ENCODE results near the gene SRCAP.

Gene SRCAP

DNA sequence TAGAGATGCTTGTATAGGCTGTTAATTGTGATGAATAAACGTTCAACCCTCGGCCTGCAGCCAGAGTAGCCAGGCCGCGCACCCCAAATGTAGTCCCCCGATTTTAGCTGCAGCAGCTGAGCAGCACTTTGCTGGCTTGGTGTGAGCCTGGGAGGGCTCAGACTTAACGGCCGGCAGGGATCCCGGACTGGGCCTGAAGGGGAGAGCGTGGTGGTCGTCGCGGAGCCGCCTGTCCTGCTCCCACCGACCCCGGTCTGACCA is 76.1 kb downstream of the SRCAP start:
- no peaks in the 10 kb centered on the region for H3K27me3 ChIP-seq (ENCODE audit: control insufficient read depth, insufficient read depth, low read length)
- WGBS (ENCODE audit: insufficient coverage, insufficient read length) = no CpG with 5 or more reads among the region's 15 CpGs
- no peaks in the 10 kb centered on the region for H3K9me3 ChIP-seq (ENCODE audit: control insufficient read depth, insufficient read depth, low read length)
- H3K4me3 ChIP-seq (ENCODE audit: low read length) = peak overlapping the region; percentile 56; the same call in 1 of the 2 replicates
- H3K4me1 ChIP-seq (ENCODE audit: control insufficient read depth, insufficient read depth, low read length) = no peaks in the 10 kb centered on the region; the same call in 1 of the 2 replicates
- no peak overlapping the region for H3K27ac ChIP-seq (ENCODE audit: low read length)
- peaks cover 19% of the 10 kb centered on the region for H3K36me3 ChIP-seq (ENCODE audit: control insufficient read depth, insufficient read depth, low read length)
- DNase-seq (ENCODE audit: low read depth, low spot score) = no peak

DNA sequence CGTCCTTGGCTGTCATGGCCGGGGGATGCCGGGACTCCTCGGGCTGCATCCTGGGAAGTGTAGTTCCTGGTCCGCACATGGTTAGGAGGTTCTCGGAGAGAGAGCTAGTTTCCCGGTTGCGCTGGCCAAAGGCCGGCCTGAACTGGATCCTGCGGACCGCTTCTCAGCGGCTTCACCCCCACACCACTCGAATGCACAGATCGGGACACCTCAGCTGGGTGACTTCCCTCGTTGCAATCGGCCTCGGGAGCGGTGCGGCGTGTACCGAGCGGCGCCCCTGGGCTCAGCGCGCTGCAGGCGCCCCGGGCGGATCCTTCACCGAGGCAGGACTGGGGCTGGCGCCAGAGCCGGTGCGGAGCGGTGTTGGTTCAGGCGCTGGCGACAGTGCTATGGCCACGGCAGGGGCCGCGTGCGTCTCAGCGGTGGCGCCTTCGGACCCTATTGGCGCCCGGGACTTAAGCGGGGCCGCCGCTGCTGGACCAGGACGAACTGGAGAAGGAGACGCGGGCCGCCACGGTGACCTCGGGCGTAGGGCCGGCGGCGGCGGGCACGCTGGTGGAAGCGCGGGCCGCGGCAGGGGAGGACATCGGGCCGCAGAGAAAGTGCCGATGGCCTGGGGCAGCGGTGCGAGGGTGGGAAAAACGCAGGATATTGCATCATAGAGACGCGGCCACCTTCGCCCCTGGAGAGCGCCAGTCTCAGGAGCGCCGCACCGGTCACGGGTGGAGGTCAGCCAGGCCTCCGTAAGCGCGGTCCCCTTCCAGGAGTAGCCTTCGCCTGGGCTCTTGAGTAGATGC is 76.6 kb downstream of the SRCAP start:
- H3K4me3 ChIP-seq (ENCODE audit: low read length) = peak overlapping the region; percentile 56
- peaks cover 19% of the 10 kb centered on the region for H3K36me3 ChIP-seq (ENCODE audit: control insufficient read depth, insufficient read depth, low read length)
- WGBS (ENCODE audit: insufficient coverage, insufficient read length) = no CpG with 5 or more reads among the region's 81 CpGs
- no peaks in the 10 kb centered on the region; the same call in 1 of the 2 replicates for H3K4me1 ChIP-seq (ENCODE audit: control insufficient read depth, insufficient read depth, low read length)
- H3K27ac ChIP-seq (ENCODE audit: low read length) = no peak overlapping the region
- H3K9me3 ChIP-seq (ENCODE audit: control insufficient read depth, insufficient read depth, low read length) = no peaks in the 10 kb centered on the region
- no peaks in the 10 kb centered on the region for H3K27me3 ChIP-seq (ENCODE audit: control insufficient read depth, insufficient read depth, low read length)
- DNase-seq (ENCODE audit: low read depth, low spot score) = no peak

DNA sequence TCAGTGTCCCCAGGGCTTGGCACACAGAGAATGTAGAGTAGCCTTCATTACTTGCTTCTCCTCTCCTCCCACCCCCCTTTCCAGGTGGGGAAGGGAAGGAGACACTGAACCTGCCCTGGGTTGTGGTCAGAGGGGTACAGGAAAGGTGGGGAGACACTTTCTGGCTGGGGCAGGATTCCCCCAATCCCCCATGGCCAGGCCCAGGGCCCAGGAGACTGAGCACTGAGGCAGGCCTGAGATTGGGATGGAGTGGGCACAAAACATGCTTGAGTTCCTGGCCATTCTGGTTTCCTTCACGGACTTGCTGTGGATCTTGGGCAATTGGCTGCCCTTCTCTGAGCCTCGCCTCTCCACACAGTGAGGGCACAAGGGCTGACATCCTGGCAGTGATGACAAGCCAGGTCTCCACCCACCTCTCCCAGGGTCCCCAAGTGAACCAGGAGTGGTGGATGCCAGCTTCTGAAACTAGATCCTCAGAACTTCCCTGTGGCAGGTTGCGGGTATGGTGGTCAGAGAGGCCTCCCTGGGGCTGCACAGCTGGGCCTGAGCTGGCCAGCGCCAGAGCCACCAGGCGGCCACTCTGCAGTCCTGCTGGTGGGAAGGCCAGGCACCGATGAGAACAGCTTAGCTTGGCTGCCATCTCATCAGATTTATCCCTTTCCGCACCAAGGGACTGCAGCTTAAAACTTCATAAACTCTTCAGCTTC is 78.8 kb downstream of the SRCAP start:
- Histone ChIP-seq H3K4me1 (ENCODE audit: control insufficient read depth, insufficient read depth, low read length) (no peaks in the 10 kb centered on the region; the same call in 1 of the 2 replicates), H3K36me3 (ENCODE audit: control insufficient read depth, insufficient read depth, low read length) (peaks cover 16% of the 10 kb centered on the region), H3K9me3 (ENCODE audit: control insufficient read depth, insufficient read depth, low read length) (no peaks in the 10 kb centered on the region), H3K27me3 (ENCODE audit: control insufficient read depth, insufficient read depth, low read length) (no peaks in the 10 kb centered on the region), H3K4me3 (ENCODE audit: low read length) (no peak overlapping the region), H3K27ac (ENCODE audit: low read length) (no peak overlapping the region)
- no CpG with 5 or more reads among the region's 7 CpGs for WGBS (ENCODE audit: insufficient coverage, insufficient read length)
- no peak for DNase-seq (ENCODE audit: low read depth, low spot score)

DNA sequence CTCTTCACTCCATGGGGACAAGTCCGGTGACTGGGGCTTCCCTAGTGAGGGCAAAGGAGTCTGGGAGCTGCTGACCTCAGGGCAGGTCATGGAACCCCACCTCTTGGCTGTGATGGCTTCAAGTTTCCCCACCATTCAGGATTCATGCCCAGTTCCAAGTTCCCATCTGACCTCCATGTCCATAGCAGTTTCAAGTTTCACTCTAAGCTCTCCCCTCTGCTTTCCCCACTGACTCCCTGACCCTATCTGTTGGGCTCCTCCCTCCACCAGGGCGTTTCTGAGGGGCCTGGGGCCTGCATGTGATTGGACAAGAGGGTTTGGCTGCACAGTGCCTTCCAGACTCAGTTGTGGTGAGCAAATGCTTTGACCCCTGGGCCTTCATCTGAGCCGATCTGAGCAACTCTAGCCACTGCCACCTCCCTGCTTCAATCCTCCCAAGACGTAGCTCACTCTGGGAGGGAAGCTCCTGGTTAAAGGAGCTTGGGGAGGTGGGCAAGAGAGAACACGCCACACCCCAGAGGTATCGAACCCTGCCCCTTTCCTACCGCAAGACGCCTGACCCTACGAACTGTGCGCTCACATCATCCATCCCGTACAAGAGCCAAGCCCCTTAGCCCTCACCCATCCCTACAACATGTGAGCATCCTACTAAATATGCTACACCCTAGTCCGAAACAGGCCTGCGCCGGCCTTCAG is 79.7 kb downstream of the SRCAP start:
- DNase-seq (ENCODE audit: low read depth, low spot score) = no peak
- H3K4me3 ChIP-seq (ENCODE audit: low read length) = no peak overlapping the region
- H3K27me3 ChIP-seq (ENCODE audit: control insufficient read depth, insufficient read depth, low read length) = no peaks in the 10 kb centered on the region
- peaks cover 19% of the 10 kb centered on the region for H3K36me3 ChIP-seq (ENCODE audit: control insufficient read depth, insufficient read depth, low read length)
- H3K9me3 ChIP-seq (ENCODE audit: control insufficient read depth, insufficient read depth, low read length) = no peaks in the 10 kb centered on the region
- no peak overlapping the region for H3K27ac ChIP-seq (ENCODE audit: low read length)
- H3K4me1 ChIP-seq (ENCODE audit: control insufficient read depth, insufficient read depth, low read length) = no peaks in the 10 kb centered on the region; the same call in 1 of the 2 replicates
- WGBS (ENCODE audit: insufficient coverage, insufficient read length) = no CpG with 5 or more reads among the region's 14 CpGs

DNA sequence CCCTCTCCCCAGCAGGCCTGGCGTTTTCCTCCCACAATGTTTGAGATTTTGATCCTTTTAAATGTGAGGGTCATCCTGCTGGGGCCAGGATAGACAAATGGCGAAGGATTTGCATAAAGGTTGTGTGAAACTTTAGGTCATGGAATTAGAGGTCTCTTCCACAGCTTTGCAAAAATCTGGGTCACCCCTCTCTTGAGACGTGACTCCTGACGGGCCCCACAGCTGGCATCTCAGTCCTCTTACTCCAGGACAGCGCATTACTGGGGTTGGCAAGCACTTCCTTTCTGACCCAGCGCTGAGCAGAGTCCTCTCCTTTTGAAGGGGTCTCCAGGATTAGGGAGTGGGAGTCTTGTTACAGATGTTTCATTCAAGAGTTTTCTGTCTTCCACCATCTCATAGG is 80.6 kb downstream of the SRCAP start:
- H3K27ac ChIP-seq (ENCODE audit: low read length) = no peak overlapping the region
- H3K36me3 ChIP-seq (ENCODE audit: control insufficient read depth, insufficient read depth, low read length) = peaks cover 16% of the 10 kb centered on the region
- H3K27me3 ChIP-seq (ENCODE audit: control insufficient read depth, insufficient read depth, low read length) = no peaks in the 10 kb centered on the region
- DNase-seq (ENCODE audit: low read depth, low spot score) = no peak
- H3K9me3 ChIP-seq (ENCODE audit: control insufficient read depth, insufficient read depth, low read length) = no peaks in the 10 kb centered on the region
- no CpG with 5 or more reads among the region's 6 CpGs for WGBS (ENCODE audit: insufficient coverage, insufficient read length)
- H3K4me3 ChIP-seq (ENCODE audit: low read length) = no peak overlapping the region
- H3K4me1 ChIP-seq (ENCODE audit: control insufficient read depth, insufficient read depth, low read length) = no peaks in the 10 kb centered on the region; the same call in 1 of the 2 replicates

DNA sequence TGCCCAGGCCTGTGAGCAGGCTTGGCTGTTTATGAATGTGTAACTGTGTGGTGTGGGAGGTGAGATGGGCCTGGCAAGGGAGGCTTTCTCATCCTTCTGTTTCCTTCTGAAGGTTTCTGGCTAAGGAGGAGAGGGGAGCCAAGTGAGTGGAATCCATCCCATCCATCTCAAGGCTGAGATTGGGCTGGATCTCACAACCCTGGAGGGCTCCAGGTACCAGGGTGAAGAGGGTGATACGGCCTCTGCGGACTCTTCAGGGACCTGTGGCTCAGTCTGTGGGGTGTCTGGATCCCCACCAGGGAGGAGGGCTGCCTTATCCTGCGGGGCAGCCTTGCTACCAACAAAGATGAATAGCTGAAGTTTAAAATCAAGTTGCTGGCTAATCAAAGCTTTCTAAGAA is 81.0 kb downstream of the SRCAP start:
- no CpG with 5 or more reads among the region's 3 CpGs for WGBS (ENCODE audit: insufficient coverage, insufficient read length)
- Histone ChIP-seq H3K27ac (ENCODE audit: low read length) (no peak overlapping the region), H3K36me3 (ENCODE audit: control insufficient read depth, insufficient read depth, low read length) (peaks cover 18% of the 10 kb centered on the region), H3K4me3 (ENCODE audit: low read length) (no peak overlapping the region), H3K4me1 (ENCODE audit: control insufficient read depth, insufficient read depth, low read length) (no peaks in the 10 kb centered on the region; the same call in 1 of the 2 replicates), H3K9me3 (ENCODE audit: control insufficient read depth, insufficient read depth, low read length) (no peaks in the 10 kb centered on the region), H3K27me3 (ENCODE audit: control insufficient read depth, insufficient read depth, low read length) (no peaks in the 10 kb centered on the region)
- no peak for DNase-seq (ENCODE audit: low read depth, low spot score)

DNA sequence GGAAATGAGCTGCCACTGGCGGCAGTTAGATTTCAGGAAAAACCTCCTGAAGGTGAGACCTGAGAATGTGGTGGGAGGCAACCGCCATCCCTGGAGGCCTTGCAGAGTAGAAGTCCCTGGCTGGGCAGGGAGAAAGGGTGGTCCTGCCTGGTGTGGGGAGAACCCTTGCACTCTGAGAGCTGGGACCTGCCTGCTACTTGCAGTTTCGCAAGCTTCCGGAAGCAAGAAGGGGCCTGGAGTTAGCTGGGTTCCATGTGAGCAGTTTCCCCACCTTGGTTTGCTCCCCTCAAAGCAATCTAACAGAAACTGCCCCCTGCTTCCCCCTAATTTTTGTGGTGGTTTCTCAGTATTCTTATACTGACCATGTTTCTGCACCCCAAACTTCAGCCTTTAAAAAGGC is 81.6 kb downstream of the SRCAP start:
- H3K27ac ChIP-seq (ENCODE audit: low read length) = no peak overlapping the region

DNA sequence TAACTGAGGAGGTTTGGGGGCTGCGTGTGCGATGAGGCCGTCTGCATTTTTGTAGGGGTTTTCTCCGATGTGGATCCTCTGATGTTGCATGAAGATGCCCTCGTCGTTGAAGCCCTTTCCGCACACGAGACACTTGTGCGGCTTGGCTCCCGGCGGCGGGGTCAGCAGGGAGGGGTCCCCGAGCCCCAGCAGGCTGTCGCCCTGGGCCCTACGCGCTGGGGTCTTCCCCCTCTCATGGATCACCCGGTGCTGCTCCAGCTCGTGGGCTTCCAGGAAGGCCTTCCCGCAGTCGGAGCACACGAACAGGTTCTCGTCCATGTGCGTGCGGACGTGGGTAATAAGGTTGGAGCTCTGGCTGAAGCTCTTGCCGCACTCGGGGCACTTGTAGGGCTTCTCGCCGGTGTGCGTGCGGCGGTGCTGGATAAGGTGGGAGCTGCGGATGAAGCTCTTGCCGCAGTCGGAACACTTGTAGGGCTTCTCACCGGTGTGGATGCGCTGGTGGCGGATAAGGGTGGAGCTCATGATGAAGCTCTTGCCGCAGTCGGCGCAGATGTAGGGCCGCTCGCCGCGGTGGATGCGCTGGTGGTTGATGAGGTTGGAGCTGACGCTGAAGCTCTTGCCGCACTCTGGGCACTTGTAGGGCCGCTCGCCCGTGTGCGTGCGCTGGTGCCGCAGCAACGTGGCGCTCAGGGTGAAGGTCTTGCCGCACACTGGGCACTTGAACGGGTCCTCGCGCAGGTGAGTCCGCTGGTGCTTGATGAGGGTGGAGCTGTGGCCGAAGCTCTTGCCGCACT is 83.7 kb downstream of the SRCAP start:
- DNase-seq (ENCODE audit: low read depth, low spot score) = no peak
- Histone ChIP-seq H3K27ac (ENCODE audit: low read length) (no peak overlapping the region), H3K9me3 (ENCODE audit: control insufficient read depth, insufficient read depth, low read length) (no peaks in the 10 kb centered on the region), H3K4me1 (ENCODE audit: control insufficient read depth, insufficient read depth, low read length) (no peaks in the 10 kb centered on the region; the same call in 1 of the 2 replicates), H3K36me3 (ENCODE audit: control insufficient read depth, insufficient read depth, low read length) (peaks cover 18% of the 10 kb centered on the region), H3K27me3 (ENCODE audit: control insufficient read depth, insufficient read depth, low read length) (no peaks in the 10 kb centered on the region), H3K4me3 (ENCODE audit: low read length) (no peak overlapping the region)
- WGBS (ENCODE audit: insufficient coverage, insufficient read length) = no CpG with 5 or more reads among the region's 63 CpGs

More for the DNA sequence above, 81.6 kb downstream of the SRCAP start:
- H3K27me3 ChIP-seq (ENCODE audit: control insufficient read depth, insufficient read depth, low read length) = no peaks in the 10 kb centered on the region
- H3K9me3 ChIP-seq (ENCODE audit: control insufficient read depth, insufficient read depth, low read length) = no peaks in the 10 kb centered on the region
- peaks cover 18% of the 10 kb centered on the region for H3K36me3 ChIP-seq (ENCODE audit: control insufficient read depth, insufficient read depth, low read length)
- no peak overlapping the region for H3K4me3 ChIP-seq (ENCODE audit: low read length)
- DNase-seq (ENCODE audit: low read depth, low spot score) = no peak
- no peaks in the 10 kb centered on the region; the same call in 1 of the 2 replicates for H3K4me1 ChIP-seq (ENCODE audit: control insufficient read depth, insufficient read depth, low read length)
- WGBS (ENCODE audit: insufficient coverage, insufficient read length) = no CpG with 5 or more reads among the region's 4 CpGs

DNA sequence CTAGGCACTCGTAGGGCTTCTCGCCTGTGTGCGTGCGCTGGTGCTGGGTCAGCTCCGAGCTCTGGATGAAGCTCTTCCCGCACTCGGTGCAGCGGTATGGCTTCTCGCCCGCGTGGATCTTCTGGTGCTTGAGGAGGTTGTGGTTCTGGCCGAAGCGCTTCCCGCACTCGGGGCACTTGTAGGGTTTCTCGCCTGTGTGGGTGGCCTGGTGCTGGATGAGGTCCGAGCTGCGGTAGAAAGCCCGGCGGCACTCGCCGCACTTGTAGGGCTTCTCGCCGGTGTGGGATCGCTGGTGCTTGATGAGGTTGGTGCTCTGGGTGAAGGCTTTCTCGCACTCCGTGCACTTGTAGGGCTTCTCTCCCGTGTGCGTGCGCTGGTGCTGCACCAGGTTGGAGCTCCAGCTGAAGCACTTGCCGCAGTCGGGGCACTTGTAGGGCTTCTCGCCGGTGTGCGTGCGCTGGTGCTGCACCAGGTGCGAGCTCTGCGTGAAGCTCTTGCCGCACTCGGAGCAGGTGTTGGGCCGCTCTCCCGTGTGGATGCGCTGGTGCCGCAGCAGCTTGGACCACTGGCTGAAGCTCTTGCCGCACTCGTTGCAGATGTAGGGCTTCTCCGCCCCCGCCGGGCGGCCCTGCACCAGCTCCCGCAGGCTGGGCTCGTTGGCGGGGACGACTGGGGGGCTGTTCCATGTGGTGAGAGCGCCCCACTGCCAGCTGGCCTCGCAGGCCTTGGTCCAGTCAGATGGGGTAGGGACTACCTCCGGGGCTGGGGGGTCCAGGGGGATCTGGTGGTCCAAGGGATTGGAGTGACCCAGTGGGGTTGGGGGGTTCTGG is 84.5 kb downstream of the SRCAP start:
- no CpG with 5 or more reads among the region's 57 CpGs for WGBS (ENCODE audit: insufficient coverage, insufficient read length)
- H3K27ac ChIP-seq (ENCODE audit: low read length) = no peak overlapping the region
- no peak for DNase-seq (ENCODE audit: low read depth, low spot score)
- no peaks in the 10 kb centered on the region for H3K27me3 ChIP-seq (ENCODE audit: control insufficient read depth, insufficient read depth, low read length)
- H3K4me1 ChIP-seq (ENCODE audit: control insufficient read depth, insufficient read depth, low read length) = no peaks in the 10 kb centered on the region; the same call in 1 of the 2 replicates
- no peak overlapping the region for H3K4me3 ChIP-seq (ENCODE audit: low read length)
- no peaks in the 10 kb centered on the region for H3K9me3 ChIP-seq (ENCODE audit: control insufficient read depth, insufficient read depth, low read length)
- H3K36me3 ChIP-seq (ENCODE audit: control insufficient read depth, insufficient read depth, low read length) = peaks cover 18% of the 10 kb centered on the region
